ENCODE measurements around the gene FZR1.

Gene FZR1

DNA sequence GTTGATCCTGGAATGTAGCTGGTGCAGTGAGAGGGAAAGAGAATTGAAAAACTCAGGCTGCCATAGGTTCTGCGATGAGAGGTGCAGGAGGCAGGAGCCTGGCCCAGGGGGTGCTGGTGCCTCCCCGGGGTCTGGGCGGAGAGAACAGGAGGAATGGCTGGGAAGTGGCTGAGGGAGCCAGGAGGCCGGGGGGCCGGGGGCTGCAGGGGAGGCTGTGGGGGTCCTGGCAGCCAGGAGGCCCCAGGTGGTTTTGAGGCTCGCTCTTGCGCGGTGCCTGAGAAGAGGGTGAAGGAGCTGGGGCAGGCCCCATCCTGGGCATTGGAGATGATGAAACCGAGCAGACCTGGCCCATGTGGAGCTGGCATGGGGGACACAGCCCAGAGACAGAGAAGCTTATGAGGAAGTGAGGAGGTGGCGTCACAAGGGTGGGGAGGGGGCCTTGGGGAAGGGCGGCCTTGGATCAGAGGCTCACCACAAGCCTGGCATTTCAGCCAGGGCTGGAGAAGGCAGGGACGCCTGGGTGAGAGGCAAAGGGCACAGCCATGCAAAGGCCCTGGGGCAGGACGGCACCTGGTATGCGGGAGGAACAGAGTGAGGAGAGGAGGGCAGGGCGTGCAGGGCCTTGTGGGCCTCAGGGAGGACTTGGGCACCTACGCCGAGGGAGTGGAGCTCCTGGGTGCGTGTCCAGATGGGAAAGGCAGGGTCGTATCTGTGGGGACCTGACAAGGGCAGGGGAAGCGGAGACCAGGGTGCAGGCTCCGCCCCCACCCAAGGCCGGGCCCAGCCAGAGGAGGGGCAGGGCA is 31.5 kb downstream of the FZR1 start:
- Histone ChIP-seq H3K9me3 (ENCODE audit: low read depth, low read length) (no peaks in the 10 kb centered on the region), H3K4me3 (no peak overlapping the region), H3K9ac (ENCODE audit: insufficient read length) (no peak overlapping the region), H3K27ac (no peak overlapping the region), H3K36me3 (ENCODE audit: insufficient read depth, low read length) (peaks cover 17% of the 10 kb centered on the region; the same call in 1 of the 2 replicates)
- TF ChIP-seq EZH2 (IDR thresholded peaks at IDR 0.05) (no peak), POLR2AphosphoS5 (IDR thresholded peaks at IDR 0.05; ENCODE audit: borderline replicate concordance, low read depth, low read length) (peak; percentile 19; the same call in 1 of the 2 replicates), FOXP2 (optimal IDR thresholded peaks at IDR 0.05; ENCODE audit: control extremely low read depth, extremely low read length, insufficient read depth) (no peak)
- DNase-seq (ENCODE audit: low read depth, low spot score) = no peak

- Histone ChIP-seq H3K27ac (no peak overlapping the region), H3K9me3 (ENCODE audit: low read depth, low read length) (no peaks in the 10 kb centered on the region), H3K9ac (ENCODE audit: insufficient read length) (no peak overlapping the region), H3K4me3 (no peak overlapping the region), H3K36me3 (ENCODE audit: insufficient read depth, low read length) (peaks cover 10% of the 10 kb centered on the region; the same call in 1 of the 2 replicates)
- TF ChIP-seq EZH2 (IDR thresholded peaks at IDR 0.05) = no peak
- TF ChIP-seq FOXP2 (optimal IDR thresholded peaks at IDR 0.05; ENCODE audit: control extremely low read depth, extremely low read length, insufficient read depth) = no peak
- TF ChIP-seq POLR2AphosphoS5 (IDR thresholded peaks at IDR 0.05; ENCODE audit: borderline replicate concordance, low read depth, low read length) = no peak; the same call in 1 of the 2 replicates
- DNase-seq (ENCODE audit: low read depth, low spot score) = no peak
Observed at GRCh38 chr19:3538258-3538929, 32.3 kb downstream of the FZR1 start.

DNA sequence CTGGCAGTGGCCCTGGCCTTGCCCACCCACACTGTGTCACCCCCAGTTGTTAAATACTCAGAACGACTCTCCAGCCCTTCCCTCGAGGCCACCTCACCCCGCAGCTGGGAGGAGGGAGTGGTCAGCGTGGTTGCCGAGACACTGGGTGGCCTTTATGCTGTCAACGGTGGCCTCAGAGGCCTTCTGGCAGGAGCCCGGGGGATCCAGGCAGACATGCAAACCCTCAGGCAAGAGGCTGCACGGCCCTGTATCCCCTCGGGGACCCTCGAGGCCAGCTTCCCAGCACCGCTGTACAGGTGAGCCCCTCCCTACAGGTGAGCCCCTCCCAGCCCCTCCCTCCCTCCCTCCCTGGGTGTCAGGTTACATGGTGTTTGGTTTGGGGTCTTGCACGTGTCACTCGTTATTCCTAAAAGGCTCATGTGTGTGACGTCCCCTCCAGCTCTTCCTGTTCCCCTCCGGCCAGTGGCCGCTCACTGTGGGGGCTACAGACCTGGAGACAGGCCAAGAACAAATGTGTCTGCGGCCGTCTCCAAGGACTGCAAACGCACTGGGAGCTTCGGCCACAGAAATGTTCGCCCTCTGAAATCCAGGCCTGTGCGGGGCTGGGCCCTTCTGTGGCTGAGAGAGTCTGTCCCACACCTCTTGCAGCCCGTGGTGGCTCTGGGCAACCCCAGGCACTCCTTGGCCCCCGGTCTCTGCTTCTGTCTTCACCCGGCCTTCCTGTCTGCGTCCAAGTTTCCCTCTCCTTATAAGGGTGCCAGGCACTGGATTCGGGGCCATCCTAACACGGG is 33.0 kb downstream of the FZR1 start, which contains the start of gene TEKTIP1:
Gene TEKTIP1, plus strand, starts transcription at position 210 of the 791 bp plus-strand sequence. Its CDS starts 4 bp downstream, at position 214.
- TF ChIP-seq EZH2 (IDR thresholded peaks at IDR 0.05) = no peak
- no peak; the same call in 1 of the 2 replicates for TF ChIP-seq POLR2AphosphoS5 (IDR thresholded peaks at IDR 0.05; ENCODE audit: borderline replicate concordance, low read depth, low read length)
- TF ChIP-seq FOXP2 (optimal IDR thresholded peaks at IDR 0.05; ENCODE audit: control extremely low read depth, extremely low read length, insufficient read depth) = no peak
- DNase-seq (ENCODE audit: low read depth, low spot score) = no peak
- peaks cover 8% of the 10 kb centered on the region; the same call in 1 of the 2 replicates for H3K36me3 ChIP-seq (ENCODE audit: insufficient read depth, low read length)
- no peaks in the 10 kb centered on the region for H3K9me3 ChIP-seq (ENCODE audit: low read depth, low read length)
- no peak within 1 kb of the TSS for H3K4me3 ChIP-seq
- no peak within 1 kb of the TSS for H3K27ac ChIP-seq
- no peak within 1 kb of the TSS for H3K9ac ChIP-seq (ENCODE audit: insufficient read length)

- Histone ChIP-seq H3K36me3 (ENCODE audit: insufficient read depth, low read length) (peaks cover 8% of the 10 kb centered on the region; the same call in 1 of the 2 replicates), H3K9ac (ENCODE audit: insufficient read length) (no peak overlapping the region), H3K9me3 (ENCODE audit: low read depth, low read length) (no peaks in the 10 kb centered on the region), H3K4me3 (no peak overlapping the region), H3K27ac (no peak overlapping the region)
- no peak for DNase-seq (ENCODE audit: low read depth, low spot score)
- TF ChIP-seq POLR2AphosphoS5 (IDR thresholded peaks at IDR 0.05; ENCODE audit: borderline replicate concordance, low read depth, low read length) = no peak
Observed at GRCh38 chr19:3539756-3540118, 33.6 kb downstream of the FZR1 start.

DNA sequence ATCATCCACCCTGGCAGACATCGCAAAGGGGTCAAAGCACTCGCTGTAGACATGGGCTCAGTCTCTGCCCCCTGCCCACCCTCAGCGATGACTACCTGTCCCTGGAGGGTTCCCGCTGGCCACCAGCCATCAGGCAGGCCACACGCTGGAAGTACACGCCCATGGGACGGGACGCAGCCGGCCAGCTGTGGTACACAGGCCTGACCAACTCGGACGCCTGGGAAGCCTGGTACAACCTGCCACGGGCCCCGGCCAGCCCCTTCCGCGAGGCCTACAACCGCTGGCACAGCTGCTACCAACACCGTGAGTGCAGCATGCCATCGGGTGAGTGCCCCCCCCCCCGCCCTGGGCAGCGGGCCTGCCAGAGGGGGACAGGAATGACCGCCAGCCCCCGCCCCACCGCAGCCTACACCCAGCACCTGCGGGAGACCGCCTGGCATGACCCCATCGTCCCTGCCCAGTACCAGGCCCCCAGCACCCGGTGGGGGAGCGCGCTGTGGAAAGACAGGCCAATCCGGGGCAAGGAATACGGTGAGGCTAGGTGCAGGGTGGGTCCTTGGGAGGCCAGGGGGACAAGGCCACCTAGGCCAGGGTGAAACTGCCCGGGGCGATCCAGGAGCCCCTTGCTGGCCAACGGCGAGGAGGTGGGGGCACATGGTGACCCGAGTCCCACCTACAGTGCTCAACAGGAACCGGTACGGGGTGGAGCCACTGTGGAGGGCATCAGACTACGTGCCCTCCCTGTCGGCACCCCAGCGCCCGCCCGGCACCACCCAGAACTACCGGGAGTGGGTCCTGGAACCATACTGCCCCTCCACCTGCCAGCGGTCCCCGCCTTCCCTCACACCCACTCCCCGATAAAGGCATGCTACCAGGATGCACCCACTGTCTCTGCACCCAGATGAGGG is 37.3 kb downstream of the FZR1 start:
- no peak overlapping the region for H3K9ac ChIP-seq (ENCODE audit: insufficient read length)
- H3K27ac ChIP-seq = no peak overlapping the region
- TF ChIP-seq EZH2 (IDR thresholded peaks at IDR 0.05) (no peak), POLR2AphosphoS5 (IDR thresholded peaks at IDR 0.05; ENCODE audit: borderline replicate concordance, low read depth, low read length) (no peak)

GRCh38 chr19:3544058-3544376 is 37.9 kb downstream of the FZR1 start:
- H3K9ac ChIP-seq (ENCODE audit: insufficient read length) = no peak overlapping the region
- no peak for DNase-seq (ENCODE audit: low read depth, low spot score)
- no peak overlapping the region for H3K27ac ChIP-seq
- no peak overlapping the region for H3K4me3 ChIP-seq
- H3K9me3 ChIP-seq (ENCODE audit: low read depth, low read length) = no peaks in the 10 kb centered on the region
- no peak for TF ChIP-seq FOXP2 (optimal IDR thresholded peaks at IDR 0.05; ENCODE audit: control extremely low read depth, extremely low read length, insufficient read depth)
- TF ChIP-seq EZH2 (IDR thresholded peaks at IDR 0.05) = no peak
- no peak for TF ChIP-seq POLR2AphosphoS5 (IDR thresholded peaks at IDR 0.05; ENCODE audit: borderline replicate concordance, low read depth, low read length)
- H3K36me3 ChIP-seq (ENCODE audit: insufficient read depth, low read length) = no peaks in the 10 kb centered on the region

More for the DNA sequence above, 37.3 kb downstream of the FZR1 start:
- Histone ChIP-seq H3K36me3 (ENCODE audit: insufficient read depth, low read length) (no peaks in the 10 kb centered on the region), H3K9me3 (ENCODE audit: low read depth, low read length) (no peaks in the 10 kb centered on the region), H3K4me3 (no peak overlapping the region)
- DNase-seq (ENCODE audit: low read depth, low spot score) = no peak

DNA sequence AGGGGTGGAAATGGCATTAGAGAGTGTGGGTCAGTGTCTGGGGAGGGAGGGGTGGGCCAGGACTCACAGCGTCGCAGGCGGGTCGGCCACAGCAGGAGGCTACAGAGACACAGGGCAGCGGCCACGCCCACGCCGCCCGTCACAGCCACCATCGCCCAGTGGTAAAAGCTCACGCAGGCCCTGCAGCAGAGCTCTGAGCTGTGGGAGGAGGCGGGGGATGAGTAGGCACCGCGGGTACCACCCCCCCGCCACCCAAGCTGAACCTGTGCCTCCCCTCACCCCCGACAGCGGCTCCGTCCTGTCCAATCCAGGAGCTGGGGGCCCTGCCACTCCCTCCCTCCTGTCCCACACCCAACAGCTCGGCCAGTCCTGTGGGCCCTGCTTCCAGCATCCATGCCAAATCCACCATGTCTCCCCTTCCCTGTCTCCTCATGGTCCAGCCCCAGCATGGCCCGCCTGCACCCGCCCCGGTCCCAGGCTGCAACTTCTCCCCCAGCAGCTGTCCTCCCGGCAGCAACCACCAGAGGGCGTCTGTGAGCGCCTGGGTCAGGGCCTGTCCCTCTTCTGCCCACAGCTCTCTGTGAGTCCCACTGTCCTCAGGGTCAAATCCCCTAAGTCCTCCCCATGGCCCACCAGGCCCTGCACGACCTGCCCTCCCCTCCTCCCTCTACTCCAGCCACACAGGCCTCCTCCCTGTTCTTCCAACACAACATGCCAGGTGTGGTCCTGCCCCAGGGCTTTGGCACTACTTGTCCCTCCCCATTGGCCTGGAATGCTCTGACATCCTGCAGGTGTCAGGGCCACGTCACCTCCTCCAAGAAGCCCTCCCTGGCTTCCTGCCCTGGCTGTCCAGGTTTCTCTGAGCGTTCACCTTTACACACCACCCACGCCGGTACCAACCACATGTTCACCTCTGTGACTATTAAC is 38.9 kb downstream of the FZR1 start:
- no peak overlapping the region for H3K9ac ChIP-seq (ENCODE audit: insufficient read length)
- H3K4me3 ChIP-seq = no peak overlapping the region
- no peaks in the 10 kb centered on the region for H3K36me3 ChIP-seq (ENCODE audit: insufficient read depth, low read length)
- DNase-seq (ENCODE audit: low read depth, low spot score) = no peak
- TF ChIP-seq FOXP2 (optimal IDR thresholded peaks at IDR 0.05; ENCODE audit: control extremely low read depth, extremely low read length, insufficient read depth) (no peak), POLR2AphosphoS5 (IDR thresholded peaks at IDR 0.05; ENCODE audit: borderline replicate concordance, low read depth, low read length) (no peak)
- H3K27ac ChIP-seq = no peak overlapping the region
- no peaks in the 10 kb centered on the region for H3K9me3 ChIP-seq (ENCODE audit: low read depth, low read length)
